GM18526 (cell line): ENCODE results near the gene PDE11A.

Experiments
- POLR2A ChIP-seq: IDR thresholded peaks from 3 replicates; pipeline ENCODE4 v1.6.1; 2011; ENCODE audit not compliant: insufficient read length; ENCODE audit errors: extremely low read depth

PDE11A gene

GRCh38 chr2:177885828-177886466, 186.6 kb downstream of the PDE11A start:
- no peak for TF ChIP-seq POLR2A

GRCh38 chr2:177883177-177883576, 189.4 kb downstream of the PDE11A start:
- TF ChIP-seq POLR2A = no peak

GRCh38 chr2:177882501-177882900, 190.1 kb downstream of the PDE11A start:
- TF ChIP-seq POLR2A = no peak

GRCh38 chr2:177881921-177882320, 190.7 kb downstream of the PDE11A start:
- no peak for TF ChIP-seq POLR2A

- no peak for TF ChIP-seq POLR2A
Measured at GRCh38 chr2:177881008-177881747, 191.4 kb downstream of the PDE11A start.

GRCh38 chr2:177880285-177880684, 192.3 kb downstream of the PDE11A start:
- no peak for TF ChIP-seq POLR2A

- no peak for TF ChIP-seq POLR2A
Measured at GRCh38 chr2:177876950-177877349, 195.6 kb downstream of the PDE11A start.

GRCh38 chr2:177874686-177875085, 197.9 kb downstream of the PDE11A start:
- TF ChIP-seq POLR2A = no peak

GRCh38 chr2:177873915-177874314, 198.7 kb downstream of the PDE11A start:
- TF ChIP-seq POLR2A = no peak

GRCh38 chr2:177872286-177872685, 200.3 kb downstream of the PDE11A start:
- TF ChIP-seq POLR2A = no peak

GRCh38 chr2:177869912-177870311, 202.7 kb downstream of the PDE11A start:
- no peak for TF ChIP-seq POLR2A

GRCh38 chr2:177869209-177869608, 203.4 kb downstream of the PDE11A start:
- no peak for TF ChIP-seq POLR2A

- TF ChIP-seq POLR2A = no peak
Measured at GRCh38 chr2:177868806-177869205, 203.8 kb downstream of the PDE11A start.

- TF ChIP-seq POLR2A = no peak
Measured at GRCh38 chr2:177857538-177857937, 215.0 kb downstream of the PDE11A start.

- TF ChIP-seq POLR2A = no peak
Measured at GRCh38 chr2:177852389-177852788, 220.2 kb downstream of the PDE11A start.

- no peak for TF ChIP-seq POLR2A
Measured at GRCh38 chr2:177843188-177843587, 229.4 kb downstream of the PDE11A start.

GRCh38 chr2:177842243-177842642, 230.3 kb downstream of the PDE11A start:
- no peak for TF ChIP-seq POLR2A
